ENCODE data around the gene POLR1A.
A peak's percentile ranks its signal among the peaks of the same experiment; 100 is the strongest.

POLR1A gene

GRCh38 chr2:86036669-86037138 is 69.0 kb downstream of the POLR1A start:
- no peak for DNase-seq

GRCh38 chr2:86035883-86036668 is 69.6 kb downstream of the POLR1A start:
- DNase-seq = peak; percentile 73

GRCh38 chr2:86035376-86035882 is 70.3 kb downstream of the POLR1A start:
- no peak for DNase-seq

- no peak for DNase-seq
Observed at GRCh38 chr2:86033751-86034692, 71.7 kb downstream of the POLR1A start.

- DNase-seq = no peak
Observed at GRCh38 chr2:86032861-86033595, 72.7 kb downstream of the POLR1A start.

- DNase-seq = no peak
Observed at GRCh38 chr2:86031606-86032005, 74.1 kb downstream of the POLR1A start.

GRCh38 chr2:86031151-86031550 is 74.5 kb downstream of the POLR1A start:
- no peak for DNase-seq

GRCh38 chr2:86029873-86030272 is 75.8 kb downstream of the POLR1A start:
- no peak for DNase-seq

- DNase-seq = no peak
Observed at GRCh38 chr2:86028766-86029381, 76.8 kb downstream of the POLR1A start.

GRCh38 chr2:86027922-86028765 is 77.5 kb downstream of the POLR1A start:
- no peak for DNase-seq

GRCh38 chr2:86027196-86027921 is 78.3 kb downstream of the POLR1A start:
- DNase-seq = no peak

- no peak for DNase-seq
Observed at GRCh38 chr2:86026744-86027065, 79.0 kb downstream of the POLR1A start.

GRCh38 chr2:86025976-86026743 is 79.5 kb downstream of the POLR1A start:
- no peak for DNase-seq

GRCh38 chr2:86025229-86025820 is 80.4 kb downstream of the POLR1A start:
- DNase-seq = no peak

- DNase-seq = no peak
Observed at GRCh38 chr2:86023366-86023712, 82.3 kb downstream of the POLR1A start.

GRCh38 chr2:86022661-86023365 is 82.9 kb downstream of the POLR1A start:
- no peak for DNase-seq

GRCh38 chr2:86021396-86022378 is 84.0 kb downstream of the POLR1A start:
- no peak for DNase-seq

GRCh38 chr2:86020984-86021383 is 84.7 kb downstream of the POLR1A start:
- DNase-seq = no peak

Measured in activated CD4-positive, alpha-beta T cell treated with anti-CD3 and anti-CD28 coated beads for 48 hours (primary cell).